Measurements from ENCODE around the gene GAMT.

DNA sequence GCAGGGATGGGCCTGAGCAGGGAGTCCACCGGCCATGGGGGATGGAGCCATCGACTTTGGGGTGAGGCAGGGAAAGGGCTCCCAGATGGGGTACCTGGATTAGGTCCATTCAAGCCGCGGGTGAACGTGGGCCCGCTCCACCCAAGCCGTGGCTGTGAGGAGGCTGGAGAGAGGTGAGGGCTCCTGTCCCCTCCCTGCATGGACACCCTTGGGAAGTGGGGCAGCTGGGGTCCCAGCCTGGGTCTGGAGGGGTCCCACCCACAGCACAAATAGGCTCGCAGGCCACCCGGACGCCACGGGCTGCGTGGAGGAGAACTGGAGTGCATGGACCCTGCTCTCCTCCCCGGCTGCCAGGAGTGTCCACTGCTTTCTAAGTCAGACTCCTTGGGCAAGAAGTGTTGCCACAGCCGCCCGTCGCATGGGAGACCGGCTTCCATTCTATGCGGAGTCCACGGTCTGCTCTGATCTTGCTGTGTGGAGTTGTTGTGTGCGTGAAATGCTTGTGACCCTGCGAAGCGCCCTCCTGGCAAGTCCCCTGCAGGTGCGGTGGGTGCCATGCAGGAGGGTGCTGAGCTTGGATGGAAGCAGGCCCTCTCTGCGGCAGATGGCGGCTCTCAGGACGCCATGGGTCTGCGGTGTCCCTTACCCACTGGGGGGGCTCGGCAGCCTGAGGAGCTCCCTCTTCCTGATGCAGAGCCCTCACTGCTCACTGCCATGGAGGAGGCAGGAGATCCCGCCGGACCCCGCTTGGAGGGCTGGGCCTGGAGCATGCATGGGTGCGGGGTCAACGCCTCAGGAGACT lies 8.1 kb upstream of the GAMT start:
- TF ChIP-seq, protein P1, sequence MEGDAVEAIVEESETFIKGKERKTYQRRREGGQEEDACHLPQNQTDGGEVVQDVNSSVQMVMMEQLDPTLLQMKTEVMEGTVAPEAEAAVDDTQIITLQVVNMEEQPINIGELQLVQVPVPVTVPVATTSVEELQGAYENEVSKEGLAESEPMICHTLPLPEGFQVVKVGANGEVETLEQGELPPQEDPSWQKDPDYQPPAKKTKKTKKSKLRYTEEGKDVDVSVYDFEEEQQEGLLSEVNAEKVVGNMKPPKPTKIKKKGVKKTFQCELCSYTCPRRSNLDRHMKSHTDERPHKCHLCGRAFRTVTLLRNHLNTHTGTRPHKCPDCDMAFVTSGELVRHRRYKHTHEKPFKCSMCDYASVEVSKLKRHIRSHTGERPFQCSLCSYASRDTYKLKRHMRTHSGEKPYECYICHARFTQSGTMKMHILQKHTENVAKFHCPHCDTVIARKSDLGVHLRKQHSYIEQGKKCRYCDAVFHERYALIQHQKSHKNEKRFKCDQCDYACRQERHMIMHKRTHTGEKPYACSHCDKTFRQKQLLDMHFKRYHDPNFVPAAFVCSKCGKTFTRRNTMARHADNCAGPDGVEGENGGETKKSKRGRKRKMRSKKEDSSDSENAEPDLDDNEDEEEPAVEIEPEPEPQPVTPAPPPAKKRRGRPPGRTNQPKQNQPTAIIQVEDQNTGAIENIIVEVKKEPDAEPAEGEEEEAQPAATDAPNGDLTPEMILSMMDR (IDR thresholded peaks at IDR 0.05): no peak
- TF ChIP-seq POLR2A (IDR thresholded peaks at IDR 0.05): no peak
